Liver (tissue), 3 donors: ENCODE results near the gene GPR176.

ENCODE experiments used
- ATF3 ChIP-seq: IDR thresholded peaks from 2 replicates; pipeline ENCODE4 v1.6.1; 2016; ENCODE audit warnings: antibody characterized with exemption
- CTCF ChIP-seq: fragments of 150-350 bp; IDR thresholded peaks from 2 replicates; pipeline ENCODE4 v1.5.1; 2017; ENCODE audit warnings: improper control_type of control experiment, low read depth, low read length; ENCODE audit not compliant: missing input control
- EGR1 ChIP-seq, 2 donors: IDR thresholded peaks; 2 replicates each; pipeline ENCODE4 v1.6.1; 2016 to 2018; ENCODE audit warnings: antibody characterized with exemption in 2 of 2, low read depth in 2 of 2
- JUND ChIP-seq, 2 donors: IDR thresholded peaks; 2 replicates each; pipeline ENCODE4 v1.6.1; 2016; ENCODE audit warnings: antibody characterized with exemption in 2 of 2
- MAX ChIP-seq: IDR thresholded peaks from 2 replicates; pipeline ENCODE4 v1.6.1; 2016; ENCODE audit warnings: antibody characterized with exemption
- RAD21 ChIP-seq, 2 donors: IDR thresholded peaks; 2 replicates each; pipeline ENCODE4 v1.6.1; 2016; ENCODE audit warnings: antibody characterized with exemption in 2 of 2, mild to moderate bottlenecking in 2 of 2
- REST ChIP-seq: IDR thresholded peaks from 2 replicates; pipeline ENCODE4 v1.6.1; 2016; ENCODE audit warnings: antibody characterized with exemption, mild to moderate bottlenecking
- SP1 ChIP-seq: IDR thresholded peaks from 2 replicates; pipeline ENCODE4 v1.6.1; 2018; ENCODE audit warnings: antibody characterized with exemption, mild to moderate bottlenecking
- donor health status: healthy.
- donor health status: healthy.

- TF ChIP-seq CTCF (no peak), ATF3 (no peak), RAD21 (IDR thresholded peaks at IDR 0.05) (no peak), SP1 (no peak), EGR1 (IDR thresholded peaks at IDR 0.05; ENCODE audit: low read depth in 2 of 2) (no peak), REST (no peak), MAX (no peak), JUND (IDR thresholded peaks at IDR 0.05) (no peak)
Observed at GRCh38 chr15:39781967-39782302, 138.1 kb downstream of the GPR176 start.
